Measurements from ENCODE around the gene TIAM1.

Gene TIAM1

DNA sequence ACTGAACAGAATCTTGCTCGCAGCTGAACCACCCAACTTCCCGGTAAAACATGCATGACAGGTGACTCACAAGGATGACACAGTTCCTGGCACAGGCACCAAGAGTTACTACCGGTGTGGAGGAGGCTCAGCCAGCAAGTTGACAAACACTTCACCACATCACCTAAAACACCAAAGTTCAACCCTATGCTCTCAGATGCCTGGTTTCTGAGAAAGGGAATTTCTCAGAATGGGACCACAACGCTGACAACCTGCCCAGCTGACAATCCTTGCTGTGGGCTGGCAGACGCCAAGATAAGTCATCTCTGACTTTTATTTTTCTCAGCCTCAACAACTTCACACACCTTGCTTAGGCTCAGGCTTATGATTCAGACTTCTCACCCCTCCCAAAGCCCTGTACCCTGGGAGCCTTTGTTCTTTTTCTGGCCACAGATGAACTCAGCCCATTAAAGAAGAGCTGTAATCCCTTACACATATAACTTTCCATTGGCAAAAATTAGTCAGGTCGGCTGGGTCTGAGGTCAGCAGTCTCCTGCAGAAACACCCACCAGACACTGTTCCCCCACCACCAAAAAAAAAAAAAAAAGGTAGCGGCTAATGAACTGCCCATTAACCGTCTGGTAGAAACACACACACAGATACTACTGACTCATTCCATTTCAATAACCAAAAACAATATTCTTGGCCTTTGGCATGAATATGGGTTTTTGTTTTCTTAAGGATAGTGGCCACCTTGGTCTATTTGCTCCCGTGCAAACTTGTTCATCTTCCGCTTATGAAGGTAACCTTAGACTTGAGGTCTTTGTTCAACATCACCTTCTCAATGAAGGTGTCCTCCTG is 10.8 kb upstream of the TIAM1 start:
- DNase-seq, result peak; percentile 85

DNA sequence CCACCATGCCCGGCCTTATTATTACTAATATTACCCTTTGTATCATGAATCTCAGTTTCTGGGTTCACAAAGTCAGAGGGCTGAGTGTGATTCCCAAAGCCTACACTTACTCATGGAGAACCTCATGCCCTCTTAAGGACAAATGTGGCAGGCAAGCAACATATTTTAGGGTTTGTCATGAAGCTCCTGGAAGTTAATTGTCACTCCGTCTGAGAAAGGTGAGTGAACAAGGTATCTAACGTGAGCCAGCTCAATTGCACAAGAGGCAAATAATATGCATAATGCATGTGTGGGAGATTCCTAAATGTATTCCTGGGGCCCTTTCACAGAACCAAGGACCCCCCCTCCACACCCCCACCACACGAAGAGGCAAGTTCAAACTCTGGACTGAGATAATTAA is 10.1 kb upstream of the TIAM1 start:
- no peak for DNase-seq

DNA sequence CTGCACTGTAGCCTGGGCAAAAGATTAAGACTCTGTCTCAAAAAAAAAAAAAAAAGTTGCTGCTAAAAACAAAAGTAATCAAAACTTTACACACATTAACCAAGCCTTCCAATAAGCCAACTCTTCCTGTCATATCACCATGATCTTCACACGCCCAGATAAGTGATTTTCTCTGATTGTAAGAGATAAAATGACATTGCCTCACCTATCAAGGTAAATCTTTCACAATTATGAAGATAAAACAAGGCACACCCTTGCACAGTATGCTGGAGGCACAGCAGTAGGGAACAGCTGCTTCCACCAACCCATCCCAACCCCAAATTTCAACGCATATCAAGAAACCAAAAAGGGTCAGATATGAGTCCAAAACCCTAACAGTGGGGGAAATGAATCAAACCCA is 8.8 kb upstream of the TIAM1 start:
- DNase-seq, result no peak

DNA sequence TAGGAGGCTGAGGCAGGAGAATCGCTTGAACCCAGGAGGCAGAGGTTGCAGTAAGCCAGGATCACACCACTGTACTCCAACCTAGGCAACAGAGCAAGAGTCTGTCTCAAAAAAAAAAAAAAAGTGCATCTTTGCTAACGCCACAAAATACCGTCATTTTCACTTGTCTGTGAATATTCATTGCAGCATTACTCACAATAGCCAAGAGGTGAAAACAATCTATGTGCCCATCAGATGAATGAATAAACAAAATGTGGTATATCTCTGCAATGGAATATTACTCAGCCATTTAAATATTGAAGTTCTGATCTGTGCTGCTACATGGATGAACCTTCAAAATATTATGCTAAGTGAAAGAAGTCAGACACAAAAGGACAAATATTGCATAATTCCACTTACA is 7.9 kb upstream of the TIAM1 start:
- DNase-seq, result no peak

DNA sequence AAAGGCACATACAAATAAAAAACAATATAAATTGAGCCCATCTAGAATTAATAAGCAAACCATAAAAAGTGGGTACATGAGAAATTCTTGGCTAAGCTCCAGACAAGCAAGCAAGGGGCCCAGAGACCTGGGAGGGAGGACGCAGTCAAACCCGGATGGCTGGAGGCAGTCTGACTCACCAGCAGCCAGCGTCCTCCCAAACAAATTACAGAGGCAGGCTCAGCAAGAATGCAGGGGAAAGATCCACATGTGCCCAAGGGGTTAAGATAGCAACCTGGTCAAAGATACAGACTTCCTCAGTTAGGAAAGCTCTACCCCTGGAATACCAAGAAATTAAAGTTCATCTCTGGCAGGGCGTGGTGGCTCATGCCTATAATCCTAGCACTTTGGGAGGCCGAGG is 7.4 kb upstream of the TIAM1 start:
- DNase-seq, result no peak

DNA sequence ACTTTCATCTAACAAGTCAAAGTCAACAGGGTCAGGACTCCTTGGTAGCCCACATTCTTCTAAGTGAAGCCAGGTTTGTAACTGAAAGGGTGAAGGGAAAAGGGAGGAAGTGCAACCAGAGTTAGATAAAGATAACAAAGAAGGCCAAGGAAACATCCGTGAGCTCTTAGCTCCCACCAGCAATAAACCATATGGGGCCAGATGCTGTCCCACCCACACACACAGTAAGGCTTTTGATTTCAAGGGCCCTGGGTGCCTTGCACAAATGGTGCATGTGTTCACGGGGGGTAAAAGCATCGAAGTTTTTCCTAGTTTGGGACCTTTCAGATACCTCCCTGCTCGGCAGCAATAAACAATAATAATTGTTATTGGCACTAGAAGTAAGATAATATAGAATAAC is 5.1 kb upstream of the TIAM1 start:
- no peak for DNase-seq

DNA sequence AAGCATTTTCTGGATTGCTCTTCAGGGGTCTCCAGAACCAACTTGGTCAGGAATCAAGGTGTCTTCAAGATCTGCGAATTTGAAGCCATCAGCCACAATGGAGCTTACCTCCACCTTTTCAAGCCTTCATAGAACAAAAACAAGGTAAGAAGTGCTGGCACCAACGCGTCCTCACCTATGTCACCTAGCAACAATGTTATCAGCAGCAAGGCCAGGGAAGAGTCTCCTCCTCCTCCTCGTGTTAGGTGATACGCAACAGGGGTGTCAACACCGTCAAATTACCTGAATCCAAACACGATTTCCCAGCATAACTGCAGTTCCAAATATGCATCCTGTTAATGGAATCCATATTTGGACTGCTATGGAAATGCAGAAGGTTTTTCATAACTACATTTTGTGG is 4.1 kb upstream of the TIAM1 start:
- no peak for DNase-seq

DNA sequence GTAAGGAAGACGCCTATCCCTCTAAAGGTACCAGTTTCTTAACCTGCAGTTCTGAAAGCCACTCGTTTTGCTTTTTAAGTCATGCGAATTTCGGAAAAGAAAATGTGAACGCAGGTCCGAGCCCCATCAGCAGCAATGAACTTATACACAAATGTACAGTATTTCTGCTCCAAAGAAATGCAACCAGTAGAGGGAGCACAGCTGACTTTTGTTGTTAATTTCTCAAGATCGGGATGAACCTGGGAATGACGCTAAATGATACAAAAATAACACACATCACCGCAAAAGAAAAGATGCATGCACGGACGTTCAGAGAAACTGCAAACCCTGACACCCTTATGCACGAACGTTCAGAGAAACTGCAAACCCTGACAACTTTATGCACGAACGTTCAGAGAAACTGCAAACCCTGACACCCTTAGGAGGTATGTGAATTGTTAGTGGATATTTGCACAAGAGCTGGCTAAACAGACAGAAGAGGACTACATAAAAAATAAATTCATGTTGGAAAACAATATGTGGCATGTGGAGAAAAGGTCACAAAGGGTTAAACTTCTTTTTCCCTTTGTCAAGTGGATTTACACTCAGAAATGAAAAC is 3.5 kb upstream of the TIAM1 start:
- DNase-seq, result no peak

DNA sequence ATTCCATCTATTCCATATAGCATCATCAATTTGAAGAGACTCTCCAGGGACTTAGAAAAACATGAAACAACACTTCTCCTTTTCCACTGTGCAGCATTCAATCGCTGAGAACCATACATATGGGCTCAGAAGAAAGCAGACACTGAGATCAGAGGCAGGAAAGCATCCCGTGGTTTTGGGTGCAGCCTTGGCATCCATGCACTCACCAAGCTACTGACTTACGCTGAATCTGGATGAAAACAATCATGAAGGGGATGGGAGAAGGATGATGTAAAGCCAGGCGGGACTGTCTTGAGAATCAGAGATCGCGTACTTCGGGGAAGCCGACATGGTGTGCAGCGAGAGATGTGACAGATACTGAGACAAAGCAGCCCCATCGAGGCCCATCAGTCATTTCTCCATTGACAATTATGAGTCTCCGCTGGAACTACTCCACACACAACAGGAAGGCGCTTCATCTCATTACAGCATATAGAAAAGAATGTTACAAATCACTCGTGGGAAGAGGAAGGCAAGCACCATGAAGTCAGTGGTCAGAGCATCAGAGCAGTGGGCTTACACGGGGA is 2.3 kb upstream of the TIAM1 start:
- DNase-seq, result no peak

DNA sequence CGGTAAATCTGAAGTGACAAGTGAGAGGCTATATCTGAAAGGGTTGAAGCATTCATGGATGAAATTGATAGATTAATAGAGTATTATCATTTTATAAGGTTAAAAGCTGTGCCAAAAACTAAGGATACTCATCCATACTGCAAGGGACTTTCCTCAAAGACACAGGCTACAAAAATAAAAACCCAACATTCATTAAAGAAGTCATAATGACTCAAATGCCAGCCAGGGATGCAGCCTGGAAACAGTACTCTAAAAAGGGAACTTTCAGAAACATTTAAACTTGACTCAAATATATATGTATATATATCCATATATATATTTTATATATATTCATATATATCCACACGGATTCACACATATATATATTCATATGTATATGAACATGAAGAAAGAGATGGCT is 1.1 kb upstream of the TIAM1 start:
- no peak for DNase-seq

DNA sequence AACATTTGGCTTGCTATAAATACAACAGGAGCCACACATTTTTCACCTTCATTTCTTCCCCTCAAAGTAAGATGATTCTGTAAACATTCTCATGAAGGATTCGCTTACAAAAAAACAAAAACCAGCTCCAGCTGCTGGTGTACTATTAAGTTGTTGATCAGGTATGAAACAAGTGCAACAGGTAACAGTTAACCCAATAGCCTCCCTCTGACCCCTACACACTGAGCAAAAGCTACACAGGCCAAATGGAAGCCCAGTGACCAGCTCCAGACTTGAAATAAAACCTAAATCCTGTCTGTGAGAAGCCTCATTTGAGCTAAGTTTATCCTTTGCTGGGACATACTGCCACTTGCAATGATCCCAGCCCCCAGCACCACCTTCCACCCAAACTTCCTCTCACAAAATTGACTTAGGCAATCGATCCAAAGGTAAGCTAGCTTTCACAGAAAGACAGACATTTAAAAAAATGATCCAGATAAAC is 991 bp downstream of the TIAM1 start:
- no peak for DNase-seq

DNA sequence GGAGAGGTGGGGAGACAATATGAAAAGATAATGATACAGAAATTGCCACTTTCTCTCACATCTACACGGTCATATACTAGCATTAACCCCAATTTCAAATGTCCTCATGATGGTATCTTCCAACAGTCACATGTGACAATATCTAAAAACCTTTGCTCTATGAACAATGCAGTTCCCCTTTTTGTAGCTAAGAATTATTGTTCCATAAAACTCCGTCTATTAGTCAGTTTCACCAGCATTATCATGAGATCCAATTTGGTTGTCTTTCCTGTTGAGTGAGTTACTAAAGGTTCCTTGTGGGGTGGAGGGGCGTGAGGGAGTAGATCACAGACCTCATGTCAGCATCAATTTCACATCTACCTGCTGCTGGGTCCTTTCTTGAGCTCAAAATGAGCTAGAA is 1.7 kb downstream of the TIAM1 start:
- DNase-seq, result no peak

DNA sequence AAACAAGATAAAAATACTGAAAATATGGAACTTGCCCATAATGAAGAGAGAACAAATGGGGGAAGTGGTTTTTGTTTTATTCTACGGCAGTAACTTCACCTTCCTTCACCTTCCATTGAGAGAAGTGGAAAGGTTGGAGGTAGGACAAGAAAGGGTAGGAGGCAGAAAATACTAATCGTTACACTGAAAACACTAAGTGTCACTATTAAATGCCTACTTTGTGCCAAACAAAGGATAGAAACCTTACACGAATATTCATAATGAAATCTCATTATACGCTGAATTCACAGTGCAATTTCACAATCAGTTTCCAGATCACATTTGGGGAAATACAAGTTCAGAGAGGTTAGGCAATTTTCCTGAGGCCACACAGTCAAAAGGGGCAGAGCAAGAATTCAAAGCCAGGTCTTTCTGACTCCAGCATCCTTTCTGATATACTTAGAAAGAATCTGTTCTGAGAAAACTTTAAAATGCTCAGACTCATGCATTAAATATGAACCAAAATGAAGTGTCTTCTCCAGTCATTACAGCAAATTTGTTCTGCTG is 3.0 kb downstream of the TIAM1 start:
- no peak for DNase-seq

DNA sequence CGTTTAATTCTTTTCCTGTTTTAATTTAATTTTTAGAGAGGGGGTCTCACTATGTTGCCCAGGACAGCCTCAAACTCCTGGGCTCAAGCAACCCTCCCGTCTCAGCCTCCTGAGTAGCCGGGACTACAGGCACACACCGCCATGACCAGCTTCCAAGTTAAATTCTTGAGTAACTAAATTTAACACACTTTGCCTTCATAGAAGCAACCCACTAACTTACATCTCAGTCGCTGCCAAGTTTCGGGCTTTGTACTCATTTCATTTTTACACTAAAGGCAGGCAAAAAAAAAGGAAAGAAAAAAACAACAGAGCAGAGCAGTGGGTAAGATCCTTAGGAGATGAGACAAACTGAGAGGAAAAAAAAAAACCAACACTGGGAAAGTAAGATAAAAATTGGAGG is 3.5 kb downstream of the TIAM1 start:
- no peak for DNase-seq

DNA sequence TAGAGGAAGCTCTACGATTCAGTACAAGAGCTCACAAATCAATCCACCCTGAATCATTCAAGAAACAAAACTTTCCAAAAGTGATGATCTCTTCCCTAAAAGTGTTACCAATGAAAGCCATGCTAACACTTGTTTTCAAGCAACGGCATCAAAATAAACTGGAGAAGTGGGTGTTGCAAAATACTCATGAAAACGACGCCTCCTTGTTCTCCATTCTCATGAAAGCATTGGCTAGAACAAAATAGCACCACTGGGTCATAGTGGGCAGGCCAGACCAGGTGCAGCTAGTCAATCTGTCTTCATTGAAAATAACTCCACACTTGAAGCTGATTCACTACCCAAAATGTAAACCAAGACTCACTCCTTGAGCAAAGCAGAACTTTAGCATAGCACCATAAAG is 4.3 kb downstream of the TIAM1 start:
- DNase-seq, result no peak

DNA sequence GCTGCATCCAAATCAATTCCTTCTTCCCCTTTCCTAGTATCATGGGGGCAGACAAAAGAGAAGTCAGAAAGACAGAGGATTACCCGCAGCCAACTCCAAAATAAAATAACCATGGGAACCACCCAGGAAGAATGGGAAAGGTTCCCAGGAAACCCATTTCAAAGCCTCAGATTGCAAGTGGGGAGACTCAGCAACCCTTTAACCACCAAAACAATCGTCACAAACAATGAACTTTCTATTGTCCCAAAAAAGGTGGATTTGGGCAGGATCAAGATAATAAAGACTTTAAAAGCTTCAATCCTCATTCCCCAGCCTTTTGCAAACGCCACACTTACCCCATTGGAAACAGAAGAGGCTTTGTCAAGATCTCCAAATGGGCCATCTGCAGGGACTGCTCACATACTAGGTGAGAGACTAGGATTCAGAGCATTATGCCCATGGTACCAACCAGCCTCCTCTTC is 5.1 kb downstream of the TIAM1 start:
- DNase-seq, result no peak

DNA sequence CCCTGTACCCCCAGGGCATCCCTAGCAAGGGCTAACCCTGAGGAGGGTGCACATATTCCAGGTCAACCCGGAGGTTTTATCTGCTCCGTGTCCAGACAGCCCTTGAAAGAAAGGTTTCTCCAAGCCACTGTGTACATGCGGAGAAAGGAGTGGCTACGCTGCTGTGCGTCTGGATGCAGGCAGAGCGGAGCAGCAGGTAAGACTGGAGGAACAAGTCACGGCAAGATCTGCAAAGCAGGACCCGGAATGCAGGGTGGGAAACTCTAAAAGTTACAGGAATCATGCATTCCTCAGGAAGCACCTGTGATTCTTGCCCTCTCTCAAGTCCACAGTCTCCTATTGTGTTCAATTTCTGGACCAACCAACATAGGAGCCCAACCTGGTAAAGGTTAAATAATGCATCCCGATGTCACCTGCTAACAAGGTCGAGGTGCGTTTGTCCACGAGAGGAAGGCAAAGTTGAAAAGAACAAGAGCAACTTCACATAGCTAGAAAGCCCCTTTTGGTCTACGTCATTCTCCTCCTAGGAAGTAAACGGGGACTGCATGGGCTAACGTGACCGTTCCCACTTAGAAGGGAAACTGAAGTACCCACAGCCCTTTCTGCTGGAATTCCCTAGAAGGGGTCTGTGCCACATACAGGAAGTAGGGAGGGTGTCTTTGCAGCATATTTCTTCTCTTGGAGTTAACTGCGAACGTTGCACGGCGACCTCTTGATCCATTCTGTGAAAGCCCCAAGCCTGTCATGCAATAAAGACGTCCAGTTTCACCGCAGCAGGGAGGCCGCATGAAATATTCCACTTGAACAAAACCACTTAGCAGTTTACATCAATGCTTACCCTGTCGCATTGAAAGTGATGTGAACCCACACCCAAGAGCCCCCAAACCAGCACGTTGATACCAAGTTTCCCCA is 5.8 kb downstream of the TIAM1 start:
- no peak for DNase-seq

DNA sequence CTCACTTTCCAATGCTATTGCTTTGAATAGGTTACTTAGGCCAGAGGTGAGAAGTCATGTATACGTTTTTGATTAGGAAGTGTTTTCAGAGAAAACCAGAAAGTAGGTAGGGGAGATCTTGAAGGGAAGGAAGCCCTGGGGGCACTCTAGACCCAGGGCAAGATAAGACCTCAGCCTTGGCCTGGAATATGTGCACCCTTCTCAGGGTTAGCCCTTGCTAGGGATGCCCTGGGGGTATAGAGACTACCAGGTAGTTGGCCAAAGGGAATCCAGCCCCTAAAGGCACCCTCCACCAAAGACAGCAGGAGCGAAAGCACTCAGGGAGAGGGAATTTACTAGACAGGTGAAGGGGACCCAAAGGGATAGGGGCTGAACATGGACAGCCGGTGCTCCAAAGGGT is 7.0 kb downstream of the TIAM1 start:
- no peak for DNase-seq

DNA sequence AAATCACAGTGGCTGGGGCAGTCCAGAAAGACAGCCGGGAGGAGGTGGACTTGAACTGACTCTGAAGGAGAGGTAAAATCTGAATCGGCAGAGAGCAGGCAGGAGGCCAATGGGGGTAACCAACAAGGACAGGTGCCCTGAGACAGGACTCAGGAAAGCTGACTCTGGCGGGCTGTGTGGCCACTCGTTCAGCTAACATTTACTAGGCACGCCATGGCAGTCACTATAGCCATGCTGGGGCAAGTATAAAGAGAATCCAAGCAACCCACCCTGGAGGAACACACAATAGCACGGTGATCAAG is 7.4 kb downstream of the TIAM1 start:
- no peak for DNase-seq

DNA sequence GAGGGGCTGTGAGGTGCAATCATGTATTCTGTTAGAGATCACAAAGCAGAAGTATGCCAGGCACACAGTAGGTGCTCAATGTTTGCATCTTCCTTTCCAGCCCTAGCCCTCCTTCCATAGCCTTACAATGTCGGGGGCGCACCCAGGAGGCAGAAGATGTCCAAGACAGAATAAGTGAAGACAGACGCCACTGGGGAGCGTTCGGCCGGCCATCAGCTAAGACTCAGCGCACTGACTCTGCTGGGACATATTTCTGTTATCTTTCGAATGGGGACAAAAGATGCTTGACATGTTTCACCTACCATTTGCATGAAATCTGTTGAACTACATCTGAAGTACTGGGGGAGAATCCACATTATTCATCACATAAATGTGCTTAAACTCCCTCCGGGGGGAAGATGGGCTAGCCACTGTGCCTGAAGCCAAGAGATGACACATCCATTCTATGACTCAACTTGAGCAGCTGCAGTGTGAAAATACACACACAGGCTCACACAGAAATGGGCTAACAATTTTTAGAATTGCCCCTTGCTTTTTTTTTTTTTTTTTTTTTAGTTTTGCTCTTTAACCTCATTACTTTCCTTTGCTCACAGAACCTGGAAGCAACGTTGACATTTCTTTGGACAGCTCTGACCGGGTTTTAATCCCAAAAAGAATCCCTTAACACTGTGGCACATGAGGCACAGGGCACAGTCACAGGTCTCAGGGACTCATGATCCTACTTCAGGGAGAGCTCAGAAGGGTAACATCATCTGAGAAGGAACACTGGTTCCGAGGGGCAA is 7.9 kb downstream of the TIAM1 start:
- peak; percentile 41 for DNase-seq

DNA sequence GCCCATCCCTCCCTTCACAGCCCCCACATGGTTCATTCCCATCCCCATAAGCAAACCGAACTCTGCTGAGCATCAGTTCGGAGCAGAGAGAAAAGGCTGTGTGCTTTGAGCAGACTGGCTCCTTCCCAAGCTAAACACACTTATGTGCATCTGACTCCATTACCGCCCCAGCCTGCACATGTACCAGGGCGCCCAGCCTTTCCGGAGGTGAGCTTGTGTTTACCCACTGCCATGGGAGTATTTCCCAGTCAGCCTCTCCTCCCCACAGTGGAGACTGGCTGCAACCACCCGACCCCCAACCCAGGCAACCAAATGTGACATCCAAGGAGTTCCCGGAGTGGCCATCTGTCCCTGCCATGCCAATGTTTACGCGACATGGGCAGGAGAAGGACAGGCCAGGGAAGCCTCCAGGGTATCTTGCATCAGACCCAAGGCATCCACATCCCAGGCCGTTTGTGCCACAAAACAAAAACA is 9.4 kb downstream of the TIAM1 start:
- DNase-seq, result no peak

DNA sequence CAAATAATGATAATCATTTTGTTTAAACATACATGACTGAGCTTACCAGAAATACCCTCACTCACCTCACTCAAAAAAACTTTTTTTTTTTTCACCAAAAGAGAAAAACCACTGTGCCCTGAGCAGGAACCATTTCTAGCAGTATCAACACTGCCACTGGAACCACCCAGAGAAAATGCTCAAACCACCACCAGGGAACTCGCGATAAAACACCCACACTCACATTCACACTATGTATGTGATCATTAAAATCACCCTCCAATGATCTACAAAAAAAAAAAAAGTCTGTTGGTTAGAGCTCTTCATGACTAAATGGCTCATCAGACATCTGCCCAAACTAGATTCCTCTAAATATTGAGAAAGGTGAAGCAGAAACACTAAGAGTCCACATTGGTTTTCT is 11.5 kb downstream of the TIAM1 start:
- no peak for DNase-seq

Data from CD4-positive, alpha-beta T cell treated with Interleukin-6 for 4 hours (primary cell).